GM18909 (cell line): Measurements from ENCODE around the gene OR6X1.

Experiments used
- ATAC-seq: cut with Tn5 transposase; IDR thresholded peaks from one replicate; pipeline ENCODE4 v1.9.1; 2021; ENCODE audit warnings: mild to moderate bottlenecking; ENCODE audit not compliant: unreplicated experiment, poor library complexity

The OR6X1 gene

GRCh38 chr11:123754101-123754568, at the start of gene OR6X1:
TSS of gene OR6X1 (minus strand) at chr11:123754518. CDS start at chr11:123754518, 0 bp downstream.
- no peak for ATAC-seq

- no peak for ATAC-seq
Observed at GRCh38 chr11:123801765-123802164, 47.4 kb upstream of the OR6X1 start.

DNA sequence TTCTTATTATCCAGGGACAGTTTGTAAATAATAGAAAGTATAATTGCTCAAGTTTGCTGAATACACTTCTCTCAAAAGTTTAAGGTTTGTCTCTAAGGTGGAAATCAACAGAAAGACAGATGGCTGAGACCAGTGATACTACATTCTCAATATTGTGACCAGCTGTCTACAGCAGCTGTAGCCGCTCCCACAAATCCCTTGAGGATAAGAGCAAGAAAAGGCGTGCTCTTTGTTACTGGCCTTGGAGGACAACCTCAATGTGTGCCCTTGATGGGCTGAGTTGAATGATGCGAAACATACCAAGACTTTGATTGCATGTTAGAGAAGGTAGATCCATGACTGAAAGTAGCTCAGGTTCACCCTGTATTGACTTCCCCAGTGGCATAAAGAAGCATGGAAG, 45.7 kb upstream of the OR6X1 start:
- no peak for ATAC-seq

GRCh38 chr11:123799438-123799837, 45.1 kb upstream of the OR6X1 start:
- no peak for ATAC-seq

DNA sequence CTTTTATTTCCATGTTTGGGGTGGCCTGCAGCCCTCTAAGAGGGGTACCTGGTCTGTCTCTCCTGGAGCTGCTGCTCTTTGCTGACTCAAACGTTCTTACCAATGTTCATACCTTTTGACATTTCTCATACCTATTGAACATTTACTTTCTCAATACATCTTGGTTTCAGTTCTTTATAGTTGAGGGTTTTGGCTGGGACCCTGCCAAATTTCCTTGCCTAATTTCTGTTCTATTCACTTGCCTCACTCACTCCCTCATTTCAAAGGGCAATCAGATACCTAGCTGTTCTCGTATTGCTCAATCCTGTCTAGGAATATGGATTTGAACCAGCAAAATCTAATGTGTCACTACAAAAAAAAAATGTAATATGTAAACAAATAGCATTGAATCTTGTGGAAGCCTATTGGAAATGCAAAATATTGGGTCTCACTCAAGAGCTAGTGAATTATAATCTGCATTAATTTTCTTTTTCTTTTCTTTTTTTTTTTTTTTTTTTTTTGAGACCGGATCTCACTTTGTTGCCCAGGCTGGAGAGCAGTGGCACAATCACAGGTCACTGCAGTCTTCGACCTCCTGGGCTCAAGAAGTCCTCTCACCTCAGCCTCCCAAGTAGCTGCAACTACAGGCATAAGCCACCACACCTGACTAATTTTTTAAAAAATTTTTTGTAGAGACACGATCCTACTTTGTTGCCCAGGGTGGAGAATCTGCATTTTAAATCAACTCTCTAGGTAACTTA, 44.4 kb upstream of the OR6X1 start:
- ATAC-seq = no peak

GRCh38 chr11:123798079-123798478, 43.8 kb upstream of the OR6X1 start:
- no peak for ATAC-seq

- no peak for ATAC-seq
Observed at GRCh38 chr11:123797541-123797940, 43.2 kb upstream of the OR6X1 start.

DNA sequence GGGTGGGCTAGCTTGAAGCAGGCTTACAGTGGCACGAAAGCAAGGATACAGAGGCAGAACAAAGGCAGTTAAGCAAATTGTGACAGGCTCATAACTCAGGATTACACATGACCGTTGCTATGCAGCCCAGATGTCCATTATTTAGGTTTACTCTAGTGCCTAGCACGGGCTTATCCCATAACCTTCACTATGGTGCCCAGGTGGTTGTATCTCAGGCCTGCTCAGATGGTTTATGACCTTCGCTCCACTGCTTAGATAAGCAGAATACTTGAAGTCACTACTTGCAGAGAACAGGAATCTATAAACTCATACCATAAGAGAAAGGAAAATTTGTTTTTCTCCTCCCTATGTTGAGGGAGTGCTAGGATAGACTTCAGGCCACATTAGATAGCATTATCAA, 42.8 kb upstream of the OR6X1 start:
- no peak for ATAC-seq

- no peak for ATAC-seq
Observed at GRCh38 chr11:123796226-123796625, 41.9 kb upstream of the OR6X1 start.

DNA sequence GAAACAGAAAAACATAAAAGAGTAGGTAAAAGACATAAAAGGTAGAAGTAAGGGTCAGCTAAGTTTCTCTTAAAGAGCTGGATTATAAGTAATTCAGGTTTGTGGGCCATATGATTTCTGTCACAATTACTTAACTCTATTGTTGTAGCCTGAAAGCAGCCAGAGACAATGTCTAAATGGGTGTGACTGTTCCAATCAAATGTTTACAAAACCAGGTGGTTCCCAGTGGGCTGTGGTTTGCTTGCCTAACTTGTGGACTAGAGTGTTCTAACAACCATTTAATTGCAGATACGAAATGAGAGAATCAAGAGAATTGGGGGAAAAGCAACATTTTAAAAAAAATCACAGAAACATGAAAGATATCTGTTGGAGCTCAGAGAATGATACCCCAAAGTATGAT, 29.2 kb upstream of the OR6X1 start:
- no peak for ATAC-seq

GRCh38 chr11:123778511-123778910, 24.2 kb upstream of the OR6X1 start:
- no peak for ATAC-seq

DNA sequence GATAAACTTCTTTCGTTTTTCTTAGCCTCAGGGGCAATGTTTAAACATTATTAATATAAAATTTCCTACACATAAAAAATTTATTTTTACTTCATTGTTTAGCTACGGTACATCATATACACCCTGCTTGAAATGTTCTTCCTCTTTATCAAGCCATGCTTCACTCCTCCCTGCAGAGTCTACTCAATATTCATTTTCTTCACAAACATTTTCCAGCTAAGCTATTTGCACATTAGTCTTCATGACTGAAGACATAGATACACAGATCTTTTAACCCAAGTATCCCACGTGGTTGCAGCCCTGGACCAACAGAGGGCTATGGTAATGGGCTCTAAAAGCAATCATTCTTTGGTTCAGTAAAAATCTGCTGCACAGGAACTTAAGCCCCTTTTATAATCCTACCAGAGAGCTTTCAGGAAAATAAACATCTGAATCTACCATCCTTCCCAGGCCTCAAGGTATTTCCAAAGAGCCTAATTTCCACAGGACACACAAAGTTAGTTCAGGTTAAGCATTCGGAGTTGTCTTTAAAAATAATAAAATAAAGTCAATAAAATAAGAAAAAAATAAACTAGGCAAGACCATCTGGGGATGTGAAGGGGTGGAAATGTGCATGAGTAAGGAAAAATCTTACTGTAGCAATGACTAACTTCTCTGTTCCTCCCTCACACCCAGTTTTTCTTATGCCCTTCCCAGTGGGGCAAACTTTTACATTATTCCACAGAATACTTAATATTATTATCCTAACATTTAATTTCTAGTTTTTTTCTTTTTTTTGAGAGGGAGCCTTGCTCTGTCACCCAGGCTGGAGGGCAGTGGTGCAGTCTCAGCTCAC, 21.6 kb upstream of the OR6X1 start:
- ATAC-seq = no peak

- ATAC-seq = no peak
Observed at GRCh38 chr11:123775289-123775688, 21.0 kb upstream of the OR6X1 start.

- no peak for ATAC-seq
Observed at GRCh38 chr11:123773959-123774358, 19.6 kb upstream of the OR6X1 start.

GRCh38 chr11:123773026-123773425, 18.7 kb upstream of the OR6X1 start:
- no peak for ATAC-seq

GRCh38 chr11:123771664-123772063, 17.3 kb upstream of the OR6X1 start:
- ATAC-seq = no peak

GRCh38 chr11:123770712-123771111, 16.4 kb upstream of the OR6X1 start:
- ATAC-seq = no peak

DNA sequence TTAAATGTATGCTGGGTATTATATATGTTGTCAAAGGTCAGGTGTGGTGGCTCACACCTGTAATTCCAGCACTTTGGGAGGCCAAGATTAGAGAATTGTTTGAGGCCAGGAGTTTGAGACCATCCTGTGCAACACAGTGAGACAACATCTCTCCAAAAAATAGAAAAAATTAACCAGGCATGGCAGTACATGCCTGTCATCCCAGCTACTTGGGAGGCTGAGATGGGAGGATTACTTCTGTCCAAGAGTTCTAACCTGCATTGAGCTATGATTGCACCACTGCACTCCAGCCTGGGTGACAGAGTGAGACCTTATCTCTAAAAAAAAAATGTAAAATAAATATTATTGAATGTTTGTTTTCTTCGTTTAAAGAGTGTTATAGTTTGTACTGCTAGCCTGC, 11.3 kb upstream of the OR6X1 start:
- ATAC-seq = no peak

DNA sequence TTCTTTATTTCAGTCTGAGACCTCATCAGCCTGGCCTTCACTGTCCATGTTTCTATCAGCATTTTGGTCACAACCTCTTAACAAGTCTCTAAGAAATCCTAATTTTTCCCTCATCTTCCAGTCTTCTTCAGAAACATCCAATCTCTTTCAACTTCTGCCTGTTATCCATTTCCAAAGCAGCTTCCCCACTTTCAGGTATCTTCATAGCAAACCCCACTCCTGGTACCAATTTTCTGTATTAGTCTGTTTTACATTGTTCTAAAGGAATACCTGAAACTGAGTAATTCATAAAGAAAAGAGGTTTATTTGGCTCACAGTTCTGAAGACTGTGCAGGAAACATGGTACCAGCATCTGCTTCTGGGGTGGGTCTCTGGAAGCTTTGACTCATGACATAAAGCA, 8.1 kb upstream of the OR6X1 start:
- ATAC-seq = no peak

DNA sequence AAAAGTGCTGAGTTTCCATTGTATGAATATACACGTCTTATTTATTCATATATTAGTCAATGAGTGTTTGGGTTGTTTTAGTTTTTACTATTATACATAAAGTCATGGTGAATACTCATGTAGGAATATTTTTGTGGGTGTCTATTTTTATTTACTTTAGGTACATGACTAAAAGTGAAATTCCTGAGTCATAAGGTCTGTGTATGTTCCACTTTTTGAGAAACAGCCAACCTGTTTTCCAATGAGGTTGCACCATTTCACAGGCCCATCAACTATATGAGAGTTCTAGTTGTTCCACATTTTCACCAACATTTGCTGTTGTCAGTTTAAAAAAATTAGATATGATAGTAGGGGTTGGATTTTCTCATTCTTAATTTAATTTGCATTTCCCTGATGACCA, 6.6 kb upstream of the OR6X1 start:
- peak; percentile 74 for ATAC-seq

DNA sequence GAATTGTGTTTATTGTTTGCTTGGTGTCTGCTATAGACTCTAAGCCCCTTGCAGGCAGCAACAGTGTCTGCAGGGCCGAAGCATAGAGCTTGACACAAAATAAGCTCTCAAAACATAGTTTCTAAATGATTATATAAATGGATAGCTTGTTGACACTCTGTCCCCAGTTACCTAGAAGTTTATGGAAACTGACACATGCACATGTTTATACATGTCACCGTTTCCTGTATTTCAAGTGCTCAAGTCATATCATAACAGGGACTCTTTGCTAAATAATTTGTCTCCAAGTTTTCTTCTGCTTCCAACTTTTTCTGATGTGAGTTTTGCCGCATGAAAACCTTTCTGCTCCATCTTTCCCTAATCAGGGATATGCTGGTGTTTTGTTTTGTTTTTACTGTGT, 3.7 kb upstream of the OR6X1 start:
- ATAC-seq = no peak

GRCh38 chr11:123755813-123756212, 1.5 kb upstream of the OR6X1 start:
- no peak for ATAC-seq
